OCI-LY7 (cell line): ENCODE measurements around the gene DIRAS1. TPM values are rescaled to one million over a fixed set of nuclear protein-coding genes. Genes with fewer than 3 reads are reported as not detected.

Experiments
- BruUV-seq: library from RNA; stranded (reverse); fragments of 400-500 nt; replicated peaks from 2 replicates; lab custom pipeline; 2021; lab: Mats Ljungman, UMichigan
- CTCF ChIA-PET: fragments of 300-600 bp; sonication (Branson Sonifier 250); formaldehyde crosslinking; loops from one replicate; lab custom pipeline; 2022; ENCODE audit warnings: antibody characterized with exemption; ENCODE audit not compliant: unreplicated experiment; lab: Charles Lee
- POLR2A ChIA-PET: fragments of 300-600 bp; sonication (Branson Sonifier 250); formaldehyde crosslinking; loops from one replicate; lab custom pipeline; 2022; ENCODE audit warnings: antibody characterized with exemption; lab: Charles Lee
- DNase-seq: peaks from one replicate; pipeline ENCODE4 v3.0.0-alpha.2; 2015; ENCODE audit warnings: low spot score
- H2AFZ ChIP-seq: fragments of 200-600 bp; sonication (generic), shearing (Covaris generic); 2 replicates; pipeline ENCODE4 v1.6.1; 2014; ENCODE audit warnings: mild to moderate bottlenecking, antibody characterized with exemption, low read length, moderate library complexity
- H3K27ac ChIP-seq: fragments of 200-600 bp; sonication (generic); 2 replicates; pipeline ENCODE4 v1.5.1; 2014; ENCODE audit warnings: mixed run types, low read depth, mild to moderate bottlenecking, moderate library complexity, low read length, inconsistent platforms; ENCODE audit not compliant: poor library complexity, severe bottlenecking
- H3K36me3 ChIP-seq: fragments of 200-600 bp; sonication (generic); 2 replicates; pipeline ENCODE4 v1.6.1; 2014; ENCODE audit warnings: mild to moderate bottlenecking, antibody characterized with exemption, low read length, moderate library complexity, mixed read lengths; ENCODE audit not compliant: insufficient read depth
- H3K4me1 ChIP-seq: fragments of 200-600 bp; sonication (generic); 2 replicates; pipeline ENCODE4 v1.5.1; 2014; ENCODE audit warnings: mild to moderate bottlenecking, low read length; ENCODE audit not compliant: insufficient read depth, poor library complexity, severe bottlenecking
- H3K4me2 ChIP-seq: fragments of 200-600 bp; sonication (generic); 2 replicates; pipeline ENCODE4 v1.6.1; 2014; ENCODE audit warnings: mild to moderate bottlenecking, low read length
- H3K4me3 ChIP-seq: fragments of 200-600 bp; sonication (generic); 2 replicates; pipeline ENCODE4 v1.5.1; 2014; ENCODE audit warnings: mild to moderate bottlenecking, low read depth, low read length; ENCODE audit not compliant: poor library complexity, severe bottlenecking
- H3K79me2 ChIP-seq: fragments of 200-600 bp; sonication (generic); 2 replicates; pipeline ENCODE4 v1.6.1; 2016; ENCODE audit warnings: low read depth, mild to moderate bottlenecking, low read length, moderate library complexity, mixed read lengths; ENCODE audit not compliant: insufficient read depth
- H3K9me2 ChIP-seq: fragments of 200-600 bp; sonication (generic); 2 replicates; pipeline ENCODE4 v1.6.1; 2016; ENCODE audit warnings: mild to moderate bottlenecking, low read length, mixed read lengths; ENCODE audit not compliant: insufficient read depth
- H3K9me3 ChIP-seq: fragments of 200-600 bp; sonication (generic); 2 replicates; pipeline ENCODE4 v1.6.1; 2014; ENCODE audit warnings: mild to moderate bottlenecking, mixed run types, low read length, mixed read lengths
- H4K20me1 ChIP-seq: fragments of 200-600 bp; sonication (generic); 2 replicates; pipeline ENCODE4 v1.6.1; 2014; ENCODE audit warnings: mild to moderate bottlenecking, antibody characterized with exemption, low read length, moderate library complexity, mixed read lengths; ENCODE audit not compliant: insufficient read depth
- CTCF ChIP-seq: fragments of 200-600 bp; sonication (generic); conservative IDR thresholded peaks from 2 replicates; pipeline ENCODE4 v1.5.1; 2014; ENCODE audit warnings: mild to moderate bottlenecking, antibody characterized with exemption, low read length, moderate library complexity, mixed read lengths
- EZH2phosphoT487 ChIP-seq: fragments of 200-600 bp; sonication (generic); IDR thresholded peaks from 2 replicates; pipeline ENCODE4 v1.6.1; 2018; ENCODE audit warnings: low read depth, borderline replicate concordance, mild to moderate bottlenecking, mixed run types, antibody characterized with exemption, low read length, moderate library complexity, mixed read lengths
- intact Hi-C: fragments of 100-400 bp; cut with micrococcal nuclease; formaldehyde crosslinking; loops from one replicate; pipeline ENCODE4 v1.10.0; 2022; ENCODE audit not compliant: unreplicated experiment
- total RNA-seq, 2 experiments: library from RNA; depleted of rRNA in 1 of 2; stranded (reverse); fragments of >200 nt in 1 of 2; shearing (Covaris generic) in 1 of 2; gene quantifications; 2 replicates each; pipeline ENCODE4 v1.2.3, GENCODE V29; 2014 to 2022

DIRAS1 gene
- total RNA-seq, 2 experiments from 2014 or later: not detected

GRCh38 chr19:2666344-2666994, 54.7 kb downstream of the DIRAS1 start:
- Histone ChIP-seq H3K9me2 (no peaks in the 10 kb centered on the region), H3K79me2 (no peaks in the 10 kb centered on the region), H3K9me3 (peaks cover 18% of the 10 kb centered on the region), H3K36me3 (peaks cover 3% of the 10 kb centered on the region; the same call in 1 of the 2 replicates), H3K4me2 (no peak overlapping the region), H3K4me1 (peaks cover 39% of the 10 kb centered on the region), H2AFZ (no peak overlapping the region), H3K27ac (no peak overlapping the region), H3K4me3 (no peak overlapping the region), H4K20me1 (no peaks in the 10 kb centered on the region)
- BruUV-seq: no TSS peak
- ChIA-PET CTCF (no interaction called here), POLR2A (no interaction called here)
- intact Hi-C loops: loop anchor here (2.0 kb wide), 1 partner anchor 32 kb away; no protein-coding TSS in a partner anchor
- no peak for DNase-seq
- TF ChIP-seq CTCF: no peak
- no peak for TF ChIP-seq EZH2phosphoT487

- no peak for TF ChIP-seq CTCF
- no peak for TF ChIP-seq EZH2phosphoT487
- Histone ChIP-seq H2AFZ (no peak overlapping the region), H3K9me3 (peaks cover 19% of the 10 kb centered on the region), H3K4me3 (no peak overlapping the region), H3K79me2 (no peaks in the 10 kb centered on the region), H3K4me2 (no peak overlapping the region), H3K36me3 (peaks cover 4% of the 10 kb centered on the region; the same call in 1 of the 2 replicates), H3K4me1 (peaks cover 34% of the 10 kb centered on the region), H3K9me2 (no peaks in the 10 kb centered on the region), H3K27ac (no peak overlapping the region), H4K20me1 (no peaks in the 10 kb centered on the region)
- ChIA-PET POLR2A (no interaction called here), CTCF (no interaction called here)
- intact Hi-C loops: no loop called here
- DNase-seq: no peak
- no TSS peak for BruUV-seq
Measured at GRCh38 chr19:2665103-2665502, 56.1 kb downstream of the DIRAS1 start.

Other genes starting within 250 kb of the DIRAS1 start
- gene GADD45B, start 245.2 kb downstream of the DIRAS1 start, total RNA-seq (2014; rRNA removed; shearing (Covaris generic)): 98.4 and 102 TPM in 2 replicates
- gene GADD45B, start 245.2 kb downstream of the DIRAS1 start, total RNA-seq (2022): 36.5 and 40.5 TPM in 2 replicates
- gene GNG7, start 18.7 kb downstream of the DIRAS1 start, total RNA-seq (2014; rRNA removed; shearing (Covaris generic)): 14.2 and 15.3 TPM in 2 replicates
- 13.9 and 15.6 TPM in 2 replicates for gene GNG7, start 18.7 kb downstream of the DIRAS1 start, total RNA-seq (2022)
- gene SLC39A3, start 18.6 kb upstream of the DIRAS1 start, total RNA-seq (2014; rRNA removed; shearing (Covaris generic)): 33.3 and 45.6 TPM in 2 replicates
- gene SLC39A3, start 18.6 kb upstream of the DIRAS1 start, total RNA-seq (2022): 38.6 and 46.8 TPM in 2 replicates
- 67.5 and 82.4 TPM in 2 replicates for gene SGTA, start 61.9 kb upstream of the DIRAS1 start, total RNA-seq (2014; rRNA removed; shearing (Covaris generic))
- gene SGTA, start 61.9 kb upstream of the DIRAS1 start, total RNA-seq (2022): 68.2 and 70.9 TPM in 2 replicates
- 191 and 217 TPM in 2 replicates for gene THOP1, start 64.1 kb upstream of the DIRAS1 start, total RNA-seq (2014; rRNA removed; shearing (Covaris generic))
- 140 and 170 TPM in 2 replicates for gene THOP1, start 64.1 kb upstream of the DIRAS1 start, total RNA-seq (2022)
- 1.6 and 4.4 TPM in 2 replicates for gene ZNF554, start 98.5 kb upstream of the DIRAS1 start, total RNA-seq (2014; rRNA removed; shearing (Covaris generic))
- 3.7 and 3.9 TPM in 2 replicates for gene ZNF554, start 98.5 kb upstream of the DIRAS1 start, total RNA-seq (2022)
- gene ZNF555, start 120.1 kb upstream of the DIRAS1 start, total RNA-seq (2014; rRNA removed; shearing (Covaris generic)): 2.4 and 2.8 TPM in 2 replicates
- gene ZNF555, start 120.1 kb upstream of the DIRAS1 start, total RNA-seq (2022): 5.1 and 6.9 TPM in 2 replicates
- 0.09 and 0.15 TPM in 2 replicates for gene ZNF556, start 146.0 kb upstream of the DIRAS1 start, total RNA-seq (2014; rRNA removed; shearing (Covaris generic))
- gene ZNF556, start 146.0 kb upstream of the DIRAS1 start, total RNA-seq (2022): not detected in 2 replicates
- gene ZNF57, start 179.6 kb upstream of the DIRAS1 start, total RNA-seq (2014; rRNA removed; shearing (Covaris generic)): 7.4 and 7.7 TPM in 2 replicates
- 4.3 and 6.6 TPM in 2 replicates for gene ZNF57, start 179.6 kb upstream of the DIRAS1 start, total RNA-seq (2022)
- 4.8 and 5.4 TPM in 2 replicates for gene ZNF77, start 223.6 kb upstream of the DIRAS1 start, total RNA-seq (2014; rRNA removed; shearing (Covaris generic))
- 6.8 TPM in 2 replicates for gene ZNF77, start 223.6 kb upstream of the DIRAS1 start, total RNA-seq (2022)